Skeletal muscle satellite cell (primary cell): ENCODE measurements around the gene BCL10.

Experiments
- H3K27me3 ChIP-seq: 2 replicates; pipeline ENCODE4 v1.7.0; 2013; ENCODE audit warnings: low read length; ENCODE audit not compliant: control insufficient read depth, insufficient read depth
- H3K36me3 ChIP-seq: 2 replicates; pipeline ENCODE4 v1.7.0; 2013; ENCODE audit warnings: mild to moderate bottlenecking, control low read depth, low read length; ENCODE audit not compliant: insufficient read depth
- H3K4me1 ChIP-seq: 2 replicates; pipeline ENCODE4 v1.7.0; 2013; ENCODE audit warnings: low read length; ENCODE audit not compliant: control insufficient read depth, insufficient read depth
- H3K4me2 ChIP-seq: 2 replicates; pipeline ENCODE4 v1.7.0; 2013; ENCODE audit warnings: mild to moderate bottlenecking, low read length
- H3K4me3 ChIP-seq: 2 replicates; pipeline ENCODE4 v1.7.0; 2013; ENCODE audit warnings: low read length
- H3K9ac ChIP-seq: 2 replicates; pipeline ENCODE4 v1.7.0; 2013; ENCODE audit warnings: mild to moderate bottlenecking, low read depth, low read length, moderate library complexity
- H3K9me3 ChIP-seq: replicated peaks from 2 replicates; pipeline ENCODE4 v1.7.0; 2013; ENCODE audit warnings: mild to moderate bottlenecking, control low read depth, low read length

Gene BCL10

DNA sequence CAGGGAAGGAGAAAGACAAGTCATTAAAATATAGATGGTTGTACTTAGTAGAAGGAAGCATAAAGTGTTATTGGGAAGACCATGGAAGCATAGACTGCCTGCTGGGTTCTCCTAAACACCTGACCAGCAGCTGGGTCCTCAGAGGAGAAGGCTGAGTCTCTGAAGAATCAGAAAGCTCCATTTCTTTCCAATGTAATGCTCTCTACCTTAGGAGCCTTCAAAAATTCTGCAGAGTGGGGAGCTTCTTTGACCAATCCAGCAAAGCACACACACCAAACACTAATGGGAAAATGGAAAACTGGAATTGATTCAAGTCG, 21.1 kb upstream of the BCL10 start:
- Histone ChIP-seq H3K9me3 (no peaks in the 10 kb centered on the region), H3K27me3 (no peaks in the 10 kb centered on the region), H3K4me3 (peak overlapping the region; percentile 37), H3K36me3 (no peaks in the 10 kb centered on the region), H3K4me1 (peaks cover 31% of the 10 kb centered on the region), H3K9ac (peak overlapping the region; percentile 42), H3K4me2 (peak overlapping the region; percentile 66)

GRCh38 chr1:85296980-85297379, 20.5 kb upstream of the BCL10 start:
- peak overlapping the region; percentile 66 for H3K4me2 ChIP-seq
- no peaks in the 10 kb centered on the region for H3K36me3 ChIP-seq
- no peaks in the 10 kb centered on the region for H3K9me3 ChIP-seq
- H3K4me3 ChIP-seq: no peak overlapping the region
- H3K4me1 ChIP-seq: peaks cover 31% of the 10 kb centered on the region
- no peaks in the 10 kb centered on the region for H3K27me3 ChIP-seq
- H3K9ac ChIP-seq: peak overlapping the region; percentile 42

DNA sequence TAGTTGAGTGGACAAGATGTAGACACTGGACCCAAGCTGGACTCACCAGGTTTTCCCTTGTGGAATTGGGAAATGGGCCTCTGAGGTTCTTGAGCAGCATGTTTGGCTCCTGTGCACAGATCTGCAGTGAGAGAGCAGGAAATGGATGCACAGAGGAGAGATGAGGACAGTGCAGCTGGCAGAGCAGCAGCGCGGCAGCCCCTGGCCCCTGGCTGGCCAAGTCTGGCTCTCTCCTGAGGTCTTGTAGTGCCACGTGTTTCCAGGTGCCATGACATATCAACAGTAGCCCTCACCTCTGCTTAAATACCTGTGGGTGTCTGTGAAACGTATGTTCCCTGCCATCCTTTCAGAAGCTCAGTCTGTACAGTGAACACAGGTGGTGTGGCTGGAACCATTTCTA, 19.2 kb upstream of the BCL10 start:
- no peaks in the 10 kb centered on the region for H3K9me3 ChIP-seq
- no peak overlapping the region for H3K4me2 ChIP-seq
- no peaks in the 10 kb centered on the region for H3K36me3 ChIP-seq
- H3K9ac ChIP-seq: no peak overlapping the region
- H3K4me3 ChIP-seq: no peak overlapping the region
- no peaks in the 10 kb centered on the region for H3K27me3 ChIP-seq
- peaks cover 44% of the 10 kb centered on the region for H3K4me1 ChIP-seq

DNA sequence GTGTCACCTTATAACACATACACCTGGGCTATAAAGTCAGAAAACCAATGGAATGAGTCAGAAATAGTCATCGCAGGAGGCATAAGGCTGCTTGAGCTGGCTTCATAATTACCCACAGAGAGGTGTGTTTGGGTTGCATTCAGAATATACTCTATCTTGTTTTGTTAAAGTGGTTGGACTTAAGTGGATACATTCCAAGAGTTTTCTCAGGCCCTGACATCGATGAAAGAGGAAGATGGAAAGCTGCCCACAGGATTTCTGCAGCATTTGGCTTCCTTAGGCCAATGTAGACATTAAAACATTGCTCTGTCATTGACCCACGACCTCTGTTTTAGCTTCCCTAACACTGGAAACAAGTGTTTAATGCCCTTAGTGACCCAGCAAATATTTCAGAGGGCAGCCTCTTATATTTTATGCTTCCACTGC, 18.6 kb upstream of the BCL10 start:
- peaks cover 51% of the 10 kb centered on the region for H3K4me1 ChIP-seq

DNA sequence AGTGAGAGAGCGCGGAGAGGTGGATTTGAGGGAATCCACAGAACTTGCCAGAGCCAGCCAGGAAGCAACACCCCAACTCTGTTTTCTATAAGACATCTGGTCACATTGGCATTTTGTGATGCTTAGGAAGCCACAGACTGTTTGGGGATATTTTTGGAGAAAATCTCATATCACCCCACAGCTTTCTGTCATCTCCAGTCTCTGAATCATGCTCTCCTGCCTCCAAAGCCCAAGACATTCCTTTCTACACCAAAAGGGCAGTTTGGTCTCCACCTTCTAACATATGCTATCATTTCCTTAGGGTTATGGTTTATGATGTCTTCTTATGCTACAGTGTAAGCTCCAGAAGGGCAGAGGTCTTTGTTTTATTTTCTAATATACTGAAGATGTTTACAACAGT, 14.4 kb upstream of the BCL10 start:
- H3K4me2 ChIP-seq: no peak overlapping the region
- H3K27me3 ChIP-seq: no peaks in the 10 kb centered on the region
- no peak overlapping the region for H3K9ac ChIP-seq
- H3K4me1 ChIP-seq: peaks cover 37% of the 10 kb centered on the region
- H3K4me3 ChIP-seq: no peak overlapping the region
- no peaks in the 10 kb centered on the region for H3K36me3 ChIP-seq
- no peaks in the 10 kb centered on the region for H3K9me3 ChIP-seq

More for the DNA sequence above, 18.6 kb upstream of the BCL10 start:
- Histone ChIP-seq H3K27me3 (no peaks in the 10 kb centered on the region), H3K36me3 (no peaks in the 10 kb centered on the region), H3K4me3 (no peak overlapping the region), H3K4me2 (no peak overlapping the region), H3K9me3 (no peaks in the 10 kb centered on the region), H3K9ac (no peak overlapping the region)

DNA sequence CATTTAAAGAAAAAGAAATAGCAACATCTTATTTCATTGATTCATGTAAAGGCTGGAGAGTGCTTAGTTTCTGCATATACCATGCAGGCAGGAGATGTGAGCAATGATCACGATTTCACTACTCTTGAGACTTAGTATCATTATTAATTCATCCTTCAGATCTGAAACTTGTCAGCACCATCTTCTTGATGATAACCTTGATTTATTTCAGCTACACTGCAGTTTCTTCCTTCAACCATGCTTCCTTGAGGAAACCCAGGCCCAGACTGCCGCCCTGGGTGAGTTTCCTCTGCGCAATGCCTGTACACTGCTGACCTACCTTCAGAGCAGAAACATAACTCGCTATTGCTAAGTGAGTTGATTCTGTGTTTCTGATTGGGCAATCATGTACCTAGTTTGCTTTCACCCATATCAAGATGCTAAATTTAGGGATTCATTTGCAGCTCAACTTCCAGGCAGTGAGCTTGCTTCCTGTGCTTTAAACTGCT, 13.5 kb upstream of the BCL10 start:
- H3K36me3 ChIP-seq: no peaks in the 10 kb centered on the region
- H3K9ac ChIP-seq: no peak overlapping the region
- H3K4me3 ChIP-seq: no peak overlapping the region
- H3K4me1 ChIP-seq: peaks cover 31% of the 10 kb centered on the region
- no peaks in the 10 kb centered on the region for H3K9me3 ChIP-seq
- H3K4me2 ChIP-seq: peak overlapping the region; percentile 4
- no peaks in the 10 kb centered on the region for H3K27me3 ChIP-seq

DNA sequence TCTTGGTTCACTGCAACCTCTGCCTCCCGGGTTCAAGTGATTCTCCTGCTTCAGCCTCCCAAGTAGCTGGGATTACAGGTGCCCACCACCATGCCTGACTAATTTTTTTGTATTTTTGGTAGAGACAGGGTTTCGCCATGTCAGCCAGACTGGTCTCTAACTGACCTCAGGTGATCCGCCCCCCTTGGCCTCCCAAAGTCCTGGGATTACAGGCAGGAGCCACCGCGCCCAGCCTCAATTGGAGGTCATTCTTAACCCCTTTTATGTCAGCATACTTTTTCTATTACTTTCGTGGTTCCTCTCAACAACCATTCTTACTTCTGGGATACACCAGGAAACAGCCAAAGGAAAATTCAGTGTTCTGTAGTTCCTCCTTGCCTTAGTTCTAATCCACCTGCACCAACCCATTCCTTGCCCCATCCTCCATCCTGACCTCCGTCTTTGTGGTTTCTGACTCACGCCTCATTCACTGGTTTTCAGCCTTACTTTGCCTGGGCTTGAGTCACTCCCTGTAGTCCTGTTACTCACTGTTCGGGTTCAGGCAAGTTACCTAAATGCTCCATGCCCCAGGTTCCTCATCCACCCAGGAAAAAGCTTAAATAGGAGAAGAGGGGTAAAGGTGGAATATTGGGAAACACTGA, 12.9 kb upstream of the BCL10 start:
- H3K9ac ChIP-seq: no peak overlapping the region
- H3K9me3 ChIP-seq: no peaks in the 10 kb centered on the region
- H3K4me1 ChIP-seq: peaks cover 30% of the 10 kb centered on the region
- H3K27me3 ChIP-seq: no peaks in the 10 kb centered on the region
- no peaks in the 10 kb centered on the region for H3K36me3 ChIP-seq
- no peak overlapping the region for H3K4me3 ChIP-seq
- peak overlapping the region; percentile 4 for H3K4me2 ChIP-seq

- Histone ChIP-seq H3K9me3 (no peaks in the 10 kb centered on the region), H3K9ac (no peak overlapping the region), H3K36me3 (no peaks in the 10 kb centered on the region), H3K4me2 (no peak overlapping the region), H3K4me1 (peaks cover 8% of the 10 kb centered on the region), H3K27me3 (no peaks in the 10 kb centered on the region), H3K4me3 (no peak overlapping the region)
Observed at GRCh38 chr1:85284202-85284601, 7.8 kb upstream of the BCL10 start.

- H3K9ac ChIP-seq: no peak overlapping the region
- H3K4me3 ChIP-seq: no peak overlapping the region
Observed at GRCh38 chr1:85283475-85284199, 7.2 kb upstream of the BCL10 start.

GRCh38 chr1:85282424-85282823, 6.0 kb upstream of the BCL10 start:
- H3K9ac ChIP-seq: no peak overlapping the region
- H3K4me3 ChIP-seq: no peak overlapping the region
- H3K4me2 ChIP-seq: no peak overlapping the region
- peaks cover 12% of the 10 kb centered on the region for H3K4me1 ChIP-seq
- no peaks in the 10 kb centered on the region for H3K36me3 ChIP-seq
- H3K9me3 ChIP-seq: no peaks in the 10 kb centered on the region
- no peaks in the 10 kb centered on the region for H3K27me3 ChIP-seq

More at GRCh38 chr1:85283475-85284199, 7.2 kb upstream of the BCL10 start:
- Histone ChIP-seq H3K4me1 (peaks cover 10% of the 10 kb centered on the region), H3K4me2 (no peak overlapping the region), H3K27me3 (no peaks in the 10 kb centered on the region), H3K9me3 (no peaks in the 10 kb centered on the region), H3K36me3 (no peaks in the 10 kb centered on the region)

DNA sequence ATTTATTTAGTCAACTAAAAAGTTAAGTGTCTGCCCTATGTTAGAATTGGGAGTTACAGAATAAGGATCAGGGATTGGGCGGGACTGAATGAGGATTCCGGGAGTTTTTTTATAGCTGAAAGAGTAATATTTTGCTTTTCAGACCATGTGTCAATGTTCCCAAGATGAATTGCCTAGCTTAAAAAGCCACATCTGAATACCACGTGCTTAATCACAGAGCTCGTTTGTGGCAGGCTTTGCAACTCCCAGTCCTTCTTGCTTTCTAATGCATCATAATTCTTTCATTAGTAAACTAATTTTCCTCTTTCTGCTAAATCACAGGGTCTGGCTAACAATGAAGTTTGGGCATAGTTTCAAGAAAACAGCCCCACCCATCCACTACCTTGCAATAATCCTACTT, 4.2 kb upstream of the BCL10 start:
- H3K9ac ChIP-seq: no peak overlapping the region
- H3K9me3 ChIP-seq: no peaks in the 10 kb centered on the region
- peaks cover 17% of the 10 kb centered on the region for H3K4me1 ChIP-seq
- H3K27me3 ChIP-seq: no peaks in the 10 kb centered on the region
- no peak overlapping the region for H3K4me2 ChIP-seq
- H3K36me3 ChIP-seq: no peaks in the 10 kb centered on the region
- no peak overlapping the region for H3K4me3 ChIP-seq
